Left colon (tissue), 2 donors: ENCODE measurements around the gene ISYNA1. TPM values are rescaled to one million over a fixed set of nuclear protein-coding genes. Genes with fewer than 3 reads are reported as not detected.

Experiments used
- ATAC-seq: fragments of 200-7000 bp; cut with Tn5 transposase; one replicate; pipeline ENCODE4 v1.9.1; 2020; ENCODE audit warnings: mild to moderate bottlenecking, moderate library complexity
- DNase-seq, 2 donors: peaks; one replicate each; pipeline ENCODE4 v3.0.0-alpha.2; 2020
- intact Hi-C, 2 donors: fragments of 100-400 bp; cut with DNase I in 1 of 2; cut with micrococcal nuclease in 1 of 2; formaldehyde crosslinking; loops; one replicate each; pipeline versions ENCODE4 v1.11.2 to v1.14.0; 2022; cut with DNase I, micrococcal nuclease
- total RNA-seq, 2 donors: library from RNA; stranded (reverse); fragmentation: NEBNext Ultra II Directional; extraction: Animal tissue kit (Norgen Biotek cat#: 25700); gene quantifications; one replicate each; pipeline ENCODE4 v1.2.1, GENCODE V29; 2021
- donor health status: DM: no; HTN: no; CAD: no.
- donor health status: DM: yes; HTN: yes; CAD: no.

ISYNA1 gene
- total RNA-seq, 2 donors from 2014 or later, result 14.1 to 15.1 TPM

DNA sequence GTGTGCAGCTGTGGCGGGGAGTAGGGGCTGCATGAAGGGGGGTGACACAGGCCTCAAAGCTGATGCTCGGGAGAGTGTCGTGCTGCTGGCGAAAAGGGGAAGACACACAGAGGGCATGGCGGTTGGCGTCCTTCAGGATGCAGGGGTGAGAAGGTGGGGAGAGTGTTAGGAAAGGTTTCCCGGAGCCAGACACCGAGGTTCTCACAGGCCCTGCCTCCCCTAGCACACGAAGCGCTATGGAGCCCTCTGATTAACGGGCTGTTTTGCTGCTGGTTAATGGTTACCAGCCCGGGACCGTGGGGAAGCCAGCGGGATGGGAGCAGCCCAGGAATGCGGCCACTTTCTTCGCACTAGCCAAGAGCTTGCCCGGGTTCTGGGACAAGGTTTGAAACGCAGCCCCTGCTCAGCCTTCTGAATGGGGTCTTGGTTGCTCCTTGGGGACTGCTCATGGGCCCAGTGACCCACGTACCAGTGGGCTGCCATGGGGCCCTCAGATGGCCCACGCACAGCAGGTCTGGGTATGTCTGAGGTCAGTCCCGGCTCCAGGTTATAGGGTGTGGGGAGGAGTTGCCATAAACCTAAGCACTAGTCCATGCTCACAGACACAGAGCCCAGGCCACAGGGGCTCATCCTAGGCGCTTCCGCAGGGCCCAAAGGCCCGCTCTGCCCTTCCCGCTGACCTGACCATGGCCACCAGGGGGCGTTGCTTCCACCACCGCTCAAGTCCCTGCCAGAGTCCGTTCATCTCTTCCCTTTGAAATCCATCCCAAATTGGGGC is 31.3 kb upstream of the ISYNA1 start:
- ATAC-seq (peak; percentile 65), DNase-seq (peak in 1 of 2 donors; percentile 79)
- intact Hi-C loops, result loop anchor here in 1 of 2 donors (10.0 kb wide), 1 partner anchor 116 kb away; the partner anchor contains the start of gene REX1BD

DNA sequence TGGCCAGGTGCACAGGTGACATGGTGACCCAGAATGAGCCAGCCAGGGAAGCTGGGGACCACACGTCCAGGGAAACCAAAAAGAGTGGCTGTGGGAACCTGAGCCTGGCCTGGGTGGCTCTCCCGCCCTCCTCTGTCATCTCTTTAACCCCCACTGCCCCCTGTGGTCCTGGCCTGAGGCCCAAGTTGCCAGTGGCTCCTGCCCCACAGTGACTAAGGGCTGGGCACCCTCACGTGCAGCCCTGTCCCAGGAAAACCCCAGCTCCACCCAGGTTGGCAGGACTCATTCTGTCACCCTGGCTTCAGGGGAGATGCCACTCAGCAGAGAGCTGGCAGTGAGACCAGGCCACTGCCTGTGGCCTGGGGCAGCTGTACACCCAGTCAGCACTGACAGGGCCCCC is 30.6 kb upstream of the ISYNA1 start:
- intact Hi-C loops, result loop anchor here in 1 of 2 donors (10.0 kb wide), 1 partner anchor 116 kb away; the partner anchor contains the start of gene REX1BD
- peak; percentile 6 for ATAC-seq
- DNase-seq, result no peak

- intact Hi-C loops, result loop anchor here in 1 of 2 donors (10.0 kb wide), 1 partner anchor 117 kb away; the partner anchor contains the start of gene REX1BD
- DNase-seq (no peak), ATAC-seq (no peak)
Observed at GRCh38 chr19:18467978-18468377, 30.0 kb upstream of the ISYNA1 start.

- intact Hi-C loops, result loop anchor here in 1 of 2 donors (10.0 kb wide), 1 partner anchor 118 kb away; the partner anchor contains the start of gene REX1BD
- ATAC-seq, result no peak
Observed at GRCh38 chr19:18466354-18466753, 28.4 kb upstream of the ISYNA1 start.

DNA sequence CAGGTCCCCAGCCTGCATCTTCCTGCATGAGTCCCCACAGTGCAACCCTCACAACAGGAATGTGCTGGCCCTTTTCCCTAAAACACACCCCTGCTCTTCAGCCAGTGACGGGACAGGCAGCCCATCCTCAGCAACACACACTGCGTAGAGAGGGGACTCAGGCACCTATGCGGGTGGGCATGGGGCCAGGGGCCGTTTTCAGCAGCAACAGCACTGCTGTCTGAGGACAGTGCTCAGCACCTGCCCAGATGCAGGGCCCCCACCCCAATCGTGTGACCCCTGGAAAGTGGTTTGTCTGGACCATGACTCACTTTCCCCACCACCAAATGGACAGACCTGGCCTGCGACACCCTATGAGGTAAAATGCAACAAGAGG is 28.0 kb upstream of the ISYNA1 start:
- DNase-seq (no peak), ATAC-seq (no peak)
- intact Hi-C loops, result loop anchor here in 1 of 2 donors (10.0 kb wide), 1 partner anchor 119 kb away; the partner anchor contains the start of gene REX1BD

More at GRCh38 chr19:18466354-18466753, 28.4 kb upstream of the ISYNA1 start:
- DNase-seq, result no peak

GRCh38 chr19:18465214-18465963 is 27.5 kb upstream of the ISYNA1 start:
- DNase-seq (no peak), ATAC-seq (no peak)
- intact Hi-C loops, result loop anchor here in 1 of 2 donors (10.0 kb wide), 1 partner anchor 119 kb away; the partner anchor contains the start of gene REX1BD

GRCh38 chr19:18464646-18465045 is 26.7 kb upstream of the ISYNA1 start:
- ATAC-seq (peak; percentile 68), DNase-seq (peak; percentile 67 to 87)
- intact Hi-C loops, result loop anchor here in 1 of 2 donors (10.0 kb wide), 1 partner anchor 120 kb away; the partner anchor contains the start of gene REX1BD

DNA sequence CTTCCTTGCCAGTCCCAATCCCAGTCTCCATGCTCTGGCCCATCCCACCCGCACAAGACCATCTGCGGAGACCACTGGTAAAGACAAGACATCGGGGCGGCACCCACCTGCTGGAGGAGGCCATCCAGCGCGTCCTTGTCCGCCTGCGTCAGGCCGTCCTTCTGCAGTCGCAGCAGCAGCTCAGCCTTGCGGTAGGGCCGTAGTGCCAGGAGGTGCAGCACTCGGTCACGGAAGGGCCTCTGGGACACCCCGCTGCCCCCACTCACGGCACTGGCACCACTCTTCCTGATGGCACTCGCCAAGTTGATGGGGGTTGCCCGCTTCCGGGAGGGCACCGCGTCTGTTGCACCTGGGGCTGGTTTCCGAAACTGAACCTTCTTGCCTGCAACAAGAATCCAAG is 23.5 kb upstream of the ISYNA1 start:
- intact Hi-C loops, result loop anchor here in 1 of 2 donors (10.0 kb wide), 1 partner anchor 123 kb away; the partner anchor contains the start of gene REX1BD
- ATAC-seq (no peak), DNase-seq (peak in 1 of 2 donors; percentile 27)

- DNase-seq (no peak), ATAC-seq (no peak)
- intact Hi-C loops, result loop anchor here in 1 of 2 donors (10.0 kb wide), 1 partner anchor 124 kb away; the partner anchor contains the start of gene REX1BD
Observed at GRCh38 chr19:18460900-18461299, 23.0 kb upstream of the ISYNA1 start.

GRCh38 chr19:18457483-18458331 is 19.8 kb upstream of the ISYNA1 start:
- intact Hi-C loops, result no loop called here
- ATAC-seq (no peak), DNase-seq (peak in 1 of 2 donors; percentile 25)

DNA sequence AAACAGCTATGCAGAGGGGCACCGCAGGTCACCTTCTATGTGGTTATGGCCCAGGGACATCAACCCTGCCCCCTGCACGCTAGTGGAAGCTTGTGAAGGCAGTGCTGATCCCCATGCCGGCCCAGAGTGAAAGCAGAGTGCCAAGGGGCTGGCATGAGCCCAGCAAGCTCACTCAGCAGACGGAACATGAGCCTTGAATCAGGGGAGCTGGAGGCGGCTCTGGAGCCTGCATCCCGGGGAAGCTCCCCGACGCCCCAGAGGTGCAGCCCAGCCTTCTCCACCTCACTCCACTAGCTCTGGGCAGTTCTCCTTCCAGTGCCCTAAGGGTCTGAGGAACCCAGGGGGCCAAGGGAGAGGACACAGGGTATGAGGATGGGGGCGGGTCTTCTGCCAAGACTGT is 19.0 kb upstream of the ISYNA1 start:
- intact Hi-C loops, result no loop called here
- no peak for ATAC-seq

GRCh38 chr19:18456279-18456678 is 18.3 kb upstream of the ISYNA1 start:
- DNase-seq (no peak), ATAC-seq (no peak)
- intact Hi-C loops, result no loop called here

More for the DNA sequence above, 19.0 kb upstream of the ISYNA1 start:
- no peak for DNase-seq

- DNase-seq, result no peak
- no peak for ATAC-seq
- intact Hi-C loops, result no loop called here
Observed at GRCh38 chr19:18453269-18454024, 15.5 kb upstream of the ISYNA1 start.

GRCh38 chr19:18452386-18452785 is 14.5 kb upstream of the ISYNA1 start:
- intact Hi-C loops, result no loop called here
- no peak for DNase-seq
- no peak for ATAC-seq

DNA sequence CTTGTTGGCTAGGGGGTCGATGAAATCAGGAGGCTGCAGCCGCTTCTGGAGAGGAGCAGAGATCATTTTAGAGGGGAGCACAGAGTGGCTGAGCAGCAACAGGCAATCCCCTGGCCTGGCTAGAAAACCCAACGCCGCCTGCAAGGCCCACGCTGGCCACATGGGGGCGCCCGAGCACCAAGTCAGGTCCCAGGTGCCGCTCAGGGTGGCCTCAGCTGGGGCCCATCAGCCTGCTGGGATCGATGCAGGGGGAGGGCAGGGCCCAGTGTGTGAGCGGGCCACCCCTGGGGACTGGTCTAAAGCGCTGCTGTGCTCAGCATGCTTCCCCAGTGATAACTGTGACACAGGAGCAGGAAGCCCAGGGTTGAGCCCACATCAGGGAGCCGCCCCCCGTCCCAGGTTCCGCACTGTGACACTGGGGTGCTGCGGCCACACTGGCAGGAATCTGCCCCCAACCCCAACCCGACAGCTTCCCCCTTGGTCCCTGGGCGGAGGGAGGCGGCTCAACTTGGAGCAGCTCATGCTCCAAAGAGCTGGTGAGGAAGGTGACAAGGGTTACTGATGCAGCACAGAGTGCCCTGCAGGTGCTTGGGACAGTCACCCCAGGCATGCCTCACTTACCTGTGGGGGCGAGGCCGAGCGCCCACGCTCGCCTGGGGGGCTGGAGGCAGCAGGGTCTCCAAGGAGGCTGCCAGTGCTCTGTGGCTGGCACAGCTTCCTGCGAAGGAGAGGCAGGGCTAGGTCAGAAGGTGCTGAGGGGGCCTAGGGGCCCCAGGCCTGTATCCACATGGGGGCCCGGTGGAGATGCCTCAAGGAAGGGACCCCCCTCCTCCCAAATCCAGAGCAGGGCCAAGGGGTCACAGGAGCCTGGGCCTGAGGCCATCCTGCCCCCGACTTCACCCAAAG is 13.3 kb upstream of the ISYNA1 start:
- peak; percentile 80 for ATAC-seq
- intact Hi-C loops, result no loop called here

DNA sequence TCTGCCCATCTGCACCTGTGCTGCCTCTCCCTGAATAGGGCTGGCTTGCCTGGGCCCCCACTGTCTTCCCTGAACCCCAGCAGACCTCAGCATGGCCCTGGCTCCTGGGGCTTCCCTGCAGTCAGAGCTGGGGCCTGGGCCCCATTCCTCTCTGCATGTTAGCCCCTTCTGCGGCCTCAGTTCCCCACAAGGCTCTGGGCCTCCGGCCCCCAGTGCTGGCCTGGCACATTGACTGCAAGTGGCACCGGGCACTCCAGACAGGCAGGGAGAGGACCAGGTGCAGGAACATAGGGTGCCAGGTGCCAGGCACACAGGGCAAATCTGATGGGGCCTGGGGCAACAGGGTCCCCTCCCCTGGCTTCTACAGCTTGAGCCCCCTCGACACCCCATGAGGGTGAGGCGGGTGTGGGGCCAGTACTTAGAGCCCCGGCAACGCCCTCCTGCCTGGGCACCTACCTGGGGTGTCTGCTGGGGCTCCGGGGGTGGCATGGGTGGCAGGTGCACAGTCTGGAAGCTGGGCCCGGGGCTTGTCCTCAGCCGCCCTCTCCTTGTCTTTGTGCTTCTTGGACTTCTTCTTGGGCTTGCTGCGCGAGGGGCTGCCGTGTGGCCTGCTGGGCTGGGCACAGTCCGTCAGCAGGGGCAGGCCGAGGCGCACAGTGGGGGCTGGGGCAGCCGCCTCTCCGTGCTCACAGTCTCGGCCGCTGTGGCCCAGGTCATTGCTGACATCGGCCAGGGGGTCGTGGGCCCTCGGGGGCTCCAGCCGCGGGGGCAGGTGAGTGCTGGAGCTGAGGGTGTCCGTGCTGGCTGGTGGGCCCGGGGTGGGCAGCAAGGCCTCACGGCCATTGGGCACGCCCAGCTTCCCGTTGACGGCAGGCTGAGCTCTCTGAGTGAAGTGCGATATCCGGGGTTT is 12.3 kb upstream of the ISYNA1 start:
- intact Hi-C loops, result no loop called here
- no peak for ATAC-seq
- no peak for DNase-seq

More for the DNA sequence above, 13.3 kb upstream of the ISYNA1 start:
- DNase-seq, result peak in 1 of 2 donors; percentile 90
